Tibial nerve (tissue), 4 donors: ENCODE results near the gene DGKQ.

Source experiments
- CTCF ChIP-seq, 5 experiments: fragments of 200-600 bp in 3 of 5; fragments of 450-650 bp in 2 of 5; sonication (generic) in 3 of 5; IDR thresholded peaks; one replicate each; pipeline ENCODE4 v1.5.1; 2016 to 2019; ENCODE audit warnings: antibody characterized with exemption in 5 of 5, mild to moderate bottlenecking in 3 of 5, moderate library complexity in 2 of 5
- EP300 ChIP-seq, 2 donors: sonication (generic); formaldehyde crosslinking; IDR thresholded peaks; one replicate each; pipeline ENCODE4 v1.6.1; 2017; ENCODE audit warnings: antibody characterized with exemption in 2 of 2, mild to moderate bottlenecking in 1 of 2
- POLR2A ChIP-seq, 2 donors: fragments of 450-650 bp; IDR thresholded peaks; one replicate each; pipeline ENCODE4 v1.6.1; 2017; ENCODE audit warnings: antibody characterized with exemption in 2 of 2, mild to moderate bottlenecking in 2 of 2, moderate library complexity in 2 of 2

GRCh38 chr4:946103-946450 is 27.3 kb downstream of the DGKQ start:
- TF ChIP-seq EP300 (IDR thresholded peaks at IDR 0.05) (no peak), CTCF (IDR thresholded peaks at IDR 0.05) (no peak), POLR2A (IDR thresholded peaks at IDR 0.05) (no peak)
